ENCODE measurements around the gene DISP2.

DNA sequence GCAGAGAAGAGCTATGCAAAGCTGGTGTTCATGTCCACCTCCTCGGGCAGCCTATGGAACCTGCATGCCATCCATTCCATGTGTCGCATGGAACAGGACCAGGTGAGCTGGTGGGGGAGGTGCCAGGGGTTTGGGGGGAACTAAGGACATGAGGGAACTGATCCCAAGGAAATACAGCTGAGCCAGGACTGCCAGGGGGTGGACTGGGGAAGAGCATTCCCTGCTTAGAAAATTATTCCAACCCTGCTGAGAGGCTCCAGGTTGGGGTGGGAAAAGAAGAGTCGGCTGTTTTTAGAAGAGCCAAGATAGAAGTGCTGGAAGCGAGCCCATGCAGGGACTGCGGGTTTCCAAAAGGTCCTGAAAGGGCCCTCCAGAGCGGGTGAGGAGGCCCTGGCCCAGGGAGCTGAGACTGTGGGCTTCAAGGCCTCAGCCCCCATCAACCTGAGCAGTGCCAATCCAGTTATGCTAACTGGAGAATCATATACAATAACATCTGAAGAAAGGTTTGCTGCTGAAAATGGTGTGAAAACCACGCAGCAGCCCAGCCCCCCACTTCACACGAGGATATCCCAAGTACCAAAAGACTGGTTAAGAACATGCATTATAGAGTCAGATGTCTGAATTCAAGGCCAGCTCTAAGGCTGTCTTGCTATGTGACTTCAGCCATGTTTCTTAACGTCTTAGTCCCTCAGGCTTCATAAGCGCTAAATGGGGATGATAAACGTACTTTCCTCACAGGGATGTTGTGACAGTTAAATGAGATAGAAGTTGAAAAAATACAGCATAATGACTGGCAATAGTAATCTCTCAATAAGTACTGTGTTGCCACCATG is 7.8 kb downstream of the DISP2 start:
- TF ChIP-seq POLR2A (IDR thresholded peaks at IDR 0.05), result no peak
- no peak for TF ChIP-seq CTCF (IDR thresholded peaks at IDR 0.05)
- TF ChIP-seq POLR2AphosphoS5 (IDR thresholded peaks at IDR 0.05), result no peak
